OCI-LY1 (cell line): ENCODE measurements around the gene RFC3.

Experiments used
- CTCF ChIP-seq: fragments of 200-600 bp; sonication (generic), shearing (Covaris generic); IDR thresholded peaks from 2 replicates; pipeline ENCODE4 v1.5.1; 2017; ENCODE audit warnings: mild to moderate bottlenecking, antibody characterized with exemption, low read length, moderate library complexity, mixed read lengths
- EZH2 ChIP-seq: fragments of 200-600 bp; sonication (generic), shearing (Covaris generic); IDR thresholded peaks from 2 replicates; pipeline ENCODE4 v1.8.0; 2017; ENCODE audit warnings: borderline replicate concordance, mixed run types, mild to moderate bottlenecking, antibody characterized with exemption, low read length, moderate library complexity, mixed read lengths

GRCh38 chr13:33869005-33869404 is 51.1 kb downstream of the RFC3 start:
- TF ChIP-seq EZH2 (no peak), CTCF (no peak)
